NCI-H526 treated with DMSO at 0.1 percent for 48 hours (cell line): ENCODE measurements around the gene PARP12.

Source experiments
- DNase-seq: peaks from one replicate; lab custom pipeline; 2025; lab: John Stamatoyannopoulos, UW

Gene PARP12

GRCh38 chr7:140035400-140036223 is 27.1 kb downstream of the PARP12 start:
- DNase-seq, result no peak

GRCh38 chr7:140034421-140034820 is 28.3 kb downstream of the PARP12 start:
- DNase-seq, result no peak

GRCh38 chr7:140033779-140034363 is 28.9 kb downstream of the PARP12 start:
- no peak for DNase-seq

- DNase-seq, result no peak
Measured at GRCh38 chr7:140033036-140033435, 29.7 kb downstream of the PARP12 start.

- no peak for DNase-seq
Measured at GRCh38 chr7:140031364-140031763, 31.4 kb downstream of the PARP12 start.

- no peak for DNase-seq
Measured at GRCh38 chr7:140029072-140029471, 33.7 kb downstream of the PARP12 start.

GRCh38 chr7:140028311-140028710 is 34.4 kb downstream of the PARP12 start:
- DNase-seq, result no peak

- no peak for DNase-seq
Measured at GRCh38 chr7:140027858-140028257, 34.9 kb downstream of the PARP12 start.

GRCh38 chr7:140026935-140027334 is 35.8 kb downstream of the PARP12 start:
- no peak for DNase-seq

GRCh38 chr7:140025814-140026433 is 36.8 kb downstream of the PARP12 start:
- no peak for DNase-seq

- DNase-seq, result no peak
Measured at GRCh38 chr7:140025241-140025640, 37.5 kb downstream of the PARP12 start.

GRCh38 chr7:140024585-140024984 is 38.2 kb downstream of the PARP12 start:
- DNase-seq, result no peak

GRCh38 chr7:140023728-140024127 is 39.0 kb downstream of the PARP12 start:
- DNase-seq, result no peak

GRCh38 chr7:140022582-140023211 is 40.1 kb downstream of the PARP12 start:
- no peak for DNase-seq

GRCh38 chr7:140021603-140022002 is 41.1 kb downstream of the PARP12 start:
- no peak for DNase-seq

GRCh38 chr7:140019606-140020005 is 43.1 kb downstream of the PARP12 start:
- no peak for DNase-seq

GRCh38 chr7:140019172-140019571 is 43.6 kb downstream of the PARP12 start:
- no peak for DNase-seq

- no peak for DNase-seq
Measured at GRCh38 chr7:140018125-140019043, 44.4 kb downstream of the PARP12 start.

GRCh38 chr7:140017543-140017942 is 45.2 kb downstream of the PARP12 start:
- DNase-seq, result no peak

GRCh38 chr7:140017034-140017433 is 45.7 kb downstream of the PARP12 start:
- no peak for DNase-seq

- DNase-seq, result no peak
Measured at GRCh38 chr7:140016540-140016939, 46.2 kb downstream of the PARP12 start.
